AML-193 (cell line): ENCODE results near the gene NUP42.
A peak's percentile ranks its signal among the peaks of the same experiment; 100 is the strongest.
"Not testable (repeated sequence)": the region's sequence is repeated elsewhere in the genome, so short reads cannot be mapped to it uniquely, and the experiment has no call there.

Experiments used
- DNase-seq, 2 experiments: peaks; one replicate each; lab custom pipeline; 2025; lab: John Stamatoyannopoulos, UW

The NUP42 gene

DNA sequence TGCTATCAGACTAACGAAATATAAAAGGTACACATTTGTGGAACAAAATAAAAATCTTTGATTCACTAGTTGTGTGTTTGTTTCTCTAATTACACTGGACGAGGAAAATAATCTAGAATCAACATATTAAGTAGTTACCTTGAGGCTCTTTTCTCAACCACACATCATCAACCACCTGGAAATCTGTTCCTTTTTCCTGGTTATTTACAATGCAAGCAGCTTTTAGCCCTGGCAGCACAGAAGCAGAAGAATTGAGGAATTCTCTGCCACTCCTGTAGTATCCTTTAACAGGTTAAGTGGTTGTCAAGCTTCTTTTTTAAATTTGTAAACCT, 23.7 kb downstream of the NUP42 start:
- DNase-seq, result no peak

DNA sequence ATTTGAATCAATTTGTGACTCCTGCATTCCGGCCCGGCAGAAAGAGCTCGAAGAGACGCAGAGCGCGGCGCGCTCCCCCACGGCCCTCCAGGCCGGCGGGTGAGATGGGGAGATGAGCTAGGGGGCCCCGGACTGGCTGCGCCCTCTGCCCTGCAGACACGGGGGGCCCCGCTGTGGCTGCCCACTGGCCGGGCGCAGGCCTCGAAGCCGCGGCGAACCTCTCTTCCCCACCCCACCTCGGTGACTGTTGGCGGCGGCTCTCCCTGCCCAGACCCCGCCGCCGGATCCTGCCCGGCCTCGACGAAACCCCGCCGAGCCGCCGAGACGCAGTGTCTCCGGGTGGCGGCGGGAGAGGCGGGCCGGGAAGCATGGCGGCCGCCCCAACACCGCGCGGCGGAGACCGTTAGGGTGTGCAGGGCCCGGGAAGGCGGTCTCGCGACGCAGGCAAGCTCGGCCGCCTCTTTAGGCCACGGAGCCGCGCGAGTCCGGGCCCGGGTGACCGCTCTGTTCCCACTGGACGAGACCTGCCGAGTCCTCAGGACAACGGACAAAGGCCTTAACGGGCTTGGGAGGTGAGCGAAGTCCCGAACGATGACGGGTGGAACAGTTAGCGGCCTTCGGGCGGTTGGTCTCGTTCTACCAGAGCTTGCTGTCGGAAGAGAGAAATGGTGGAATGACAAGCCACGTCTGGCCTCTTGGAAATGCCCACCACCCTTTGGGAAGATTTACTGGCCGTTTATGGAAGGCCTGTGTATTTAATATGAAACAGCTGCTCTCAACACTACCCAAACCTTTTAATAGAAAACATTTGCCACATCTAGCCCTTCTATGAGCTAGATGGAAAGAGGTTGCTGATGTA, 24.3 kb downstream of the NUP42 start:
- no peak for DNase-seq

DNA sequence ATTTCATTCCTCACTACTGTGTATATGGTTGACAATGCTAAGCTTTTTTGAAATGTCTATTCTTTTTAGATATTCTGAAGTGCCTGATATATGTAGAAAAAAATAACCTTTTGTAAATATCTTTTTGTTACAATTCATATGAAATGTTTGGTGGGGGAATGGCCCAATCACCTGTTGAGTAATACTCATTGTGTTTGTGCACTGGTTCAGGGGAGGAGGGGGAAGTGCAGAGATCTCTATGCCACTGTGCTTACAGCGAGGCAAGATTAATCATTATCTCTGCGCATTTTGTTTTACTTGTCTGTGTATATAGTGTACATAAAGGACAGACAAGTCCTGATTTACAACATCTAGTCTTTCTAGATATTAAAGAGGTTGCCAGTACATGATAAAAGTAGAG, 25.2 kb downstream of the NUP42 start:
- peak in 1 of 2 experiments; percentile 9 for DNase-seq

DNA sequence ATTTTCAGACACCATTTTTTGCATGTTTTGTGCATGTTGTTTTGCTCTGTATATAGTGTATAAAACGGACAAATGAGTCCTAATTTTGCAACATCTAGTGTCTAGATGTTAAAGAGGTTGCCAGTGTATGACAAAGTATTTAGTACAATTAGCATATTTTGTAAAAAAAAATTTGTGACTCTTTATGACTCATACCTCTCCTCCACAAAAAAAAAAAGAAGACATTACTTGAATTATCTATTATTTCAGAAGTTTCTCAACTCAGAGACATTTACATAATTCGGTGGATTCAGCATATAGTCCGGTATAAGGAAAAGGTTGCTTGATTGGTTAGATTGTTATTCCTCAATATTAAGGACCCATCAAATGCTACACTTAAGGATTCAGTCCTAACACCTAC, 26.0 kb downstream of the NUP42 start:
- DNase-seq, result no peak

DNA sequence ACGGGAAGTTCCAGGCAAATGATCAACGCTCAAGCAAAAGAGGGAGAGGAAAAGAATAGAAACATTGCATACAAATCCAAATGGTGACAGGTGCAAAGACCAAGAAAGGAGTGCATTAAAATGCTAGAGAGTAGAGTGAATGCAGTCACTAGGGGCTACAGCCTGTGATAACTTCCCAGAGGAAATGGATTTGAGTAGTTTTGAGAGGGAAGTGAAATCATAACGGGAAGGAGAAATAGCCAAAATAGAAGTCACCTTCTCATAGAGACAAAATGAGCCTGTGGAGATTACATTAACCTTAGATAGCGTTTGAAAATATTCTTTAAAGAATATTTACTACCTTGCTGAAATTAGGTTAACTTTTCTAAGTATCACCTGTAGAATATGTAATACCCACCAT, 26.5 kb downstream of the NUP42 start:
- no peak for DNase-seq

DNA sequence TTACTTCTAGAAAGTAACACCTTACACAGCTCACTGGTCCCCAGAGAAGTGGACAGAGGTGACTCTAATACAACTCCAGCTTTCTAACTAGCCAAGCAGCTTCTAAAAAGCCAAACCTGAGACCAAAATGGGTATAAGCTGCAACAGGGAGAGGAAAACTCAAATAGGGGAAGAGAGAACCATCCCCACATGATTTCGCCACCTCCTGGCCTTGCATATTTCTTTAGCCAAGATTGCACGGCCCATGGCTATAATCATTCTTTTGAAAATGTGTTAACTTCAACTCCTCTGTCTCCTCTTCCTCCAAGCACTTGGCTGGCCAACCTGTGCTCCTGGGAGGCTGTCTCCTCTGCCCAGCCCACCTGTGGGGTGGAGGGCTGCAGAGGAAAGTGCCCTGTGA, 28.7 kb downstream of the NUP42 start:
- DNase-seq, result peak; percentile 56 to 57

DNA sequence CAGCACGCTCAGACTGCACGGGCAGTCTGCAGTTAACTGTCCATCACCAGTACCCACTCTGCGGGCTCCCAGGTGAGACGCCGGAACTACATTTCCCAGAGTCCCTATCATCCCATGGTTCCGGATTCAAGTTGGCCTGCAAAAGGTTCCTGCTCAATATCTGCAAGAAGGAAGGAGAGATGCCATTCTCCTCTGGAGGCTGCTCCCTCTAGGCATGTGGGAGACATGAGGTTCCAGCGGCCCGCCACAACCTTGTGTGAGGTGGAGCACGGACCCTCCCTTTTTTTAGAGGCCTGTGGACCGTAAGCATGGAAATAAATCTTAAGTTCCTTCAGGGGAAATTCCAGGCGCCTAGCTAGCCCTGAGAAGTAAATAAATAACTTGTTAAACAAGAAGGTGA, 29.7 kb downstream of the NUP42 start:
- DNase-seq, result no peak

DNA sequence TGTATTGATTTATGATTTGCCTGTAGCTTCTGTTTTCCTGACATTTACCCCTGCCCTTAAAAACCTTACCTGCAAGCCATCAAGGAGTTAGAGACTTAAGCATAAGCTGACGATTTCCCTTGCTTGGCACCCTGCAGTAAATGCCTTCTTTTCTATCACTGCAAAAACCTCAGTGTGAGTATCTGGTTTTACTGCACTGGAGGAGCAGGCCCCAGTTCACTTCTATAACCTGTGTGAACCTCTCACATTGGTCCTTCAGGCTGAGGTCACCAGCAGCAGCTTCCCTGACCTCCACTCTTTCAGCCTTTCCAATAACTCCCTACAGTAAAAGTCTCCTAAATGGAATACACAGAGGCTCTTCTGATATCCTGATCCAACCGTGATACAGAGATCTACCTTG, 30.5 kb downstream of the NUP42 start:
- DNase-seq, result no peak

DNA sequence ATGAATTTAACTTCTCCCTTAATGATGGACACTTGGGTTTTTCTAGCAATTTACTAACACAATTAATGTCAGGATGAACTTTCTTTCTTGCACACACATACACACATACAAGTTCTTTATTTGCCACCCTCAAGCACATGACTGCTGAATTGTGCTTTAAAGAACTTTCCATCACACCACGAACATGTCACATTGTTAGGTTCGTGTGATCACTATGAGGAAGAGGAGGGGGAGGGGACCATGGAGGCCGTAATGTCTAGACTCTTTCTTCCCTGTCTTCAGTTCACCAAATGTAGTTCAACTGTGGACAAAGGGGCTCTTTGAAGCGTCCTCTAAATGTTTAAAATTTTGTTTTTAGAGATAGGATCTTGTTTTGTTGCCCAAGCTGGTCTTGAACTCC, 31.0 kb downstream of the NUP42 start:
- no peak for DNase-seq

DNA sequence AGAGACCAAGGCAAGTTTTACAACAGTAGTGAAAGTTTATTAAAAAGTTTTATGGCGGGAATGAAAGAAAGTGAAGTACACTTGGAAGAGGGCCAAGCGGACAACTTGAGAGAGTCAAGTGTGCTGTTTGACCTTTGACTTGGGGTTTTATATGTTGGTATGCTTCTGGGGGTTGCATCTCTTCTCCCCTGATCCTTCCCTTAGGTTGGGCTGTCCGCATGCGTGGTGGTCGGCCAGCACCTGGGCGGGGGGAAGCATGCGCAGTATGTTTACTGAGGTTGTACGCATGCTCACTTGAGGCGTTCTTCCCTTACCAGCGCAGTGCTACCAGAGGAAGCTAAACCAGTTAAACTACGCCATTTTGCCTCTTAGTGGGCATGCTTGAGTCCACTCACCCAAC, 31.9 kb downstream of the NUP42 start:
- no peak for DNase-seq

DNA sequence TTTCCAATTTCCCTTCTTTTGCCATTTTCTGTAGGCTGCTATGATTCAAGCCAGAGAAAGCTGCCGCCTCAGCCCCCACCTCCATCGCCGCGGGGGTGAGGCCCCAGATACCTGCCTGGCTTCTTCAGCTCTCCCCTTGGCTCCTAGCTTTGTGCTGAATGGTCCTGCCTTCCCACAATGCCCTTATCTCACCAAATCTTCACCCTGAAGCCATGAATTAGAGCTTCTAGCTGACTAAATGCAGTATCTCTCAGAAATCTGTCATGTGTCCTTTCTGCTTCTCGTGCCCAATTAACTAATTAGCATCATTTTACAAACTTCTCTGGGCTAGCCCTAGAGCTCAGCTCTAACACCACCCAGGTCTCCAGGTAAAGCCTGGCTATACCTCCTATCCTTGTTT, 32.6 kb downstream of the NUP42 start:
- no peak for DNase-seq

DNA sequence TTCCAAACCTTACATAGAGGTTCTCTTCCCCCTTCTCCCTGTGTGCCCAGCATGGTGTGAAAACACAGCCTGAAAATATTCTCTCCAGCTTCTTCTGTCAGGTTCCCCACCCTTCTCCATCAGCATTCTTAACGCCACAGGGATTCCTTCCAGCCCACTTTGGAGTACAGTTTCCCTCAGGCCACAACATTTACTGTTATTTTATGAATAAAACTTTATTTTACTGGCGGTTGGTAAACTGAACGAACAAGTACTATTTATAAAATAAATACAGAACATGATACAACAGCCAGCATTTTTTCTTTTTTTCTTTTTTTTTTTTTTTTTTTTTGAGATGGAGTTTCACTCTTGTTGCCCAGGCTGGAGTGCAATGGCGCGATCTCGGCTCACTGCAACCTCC, 33.1 kb downstream of the NUP42 start:
- DNase-seq, result no peak

DNA sequence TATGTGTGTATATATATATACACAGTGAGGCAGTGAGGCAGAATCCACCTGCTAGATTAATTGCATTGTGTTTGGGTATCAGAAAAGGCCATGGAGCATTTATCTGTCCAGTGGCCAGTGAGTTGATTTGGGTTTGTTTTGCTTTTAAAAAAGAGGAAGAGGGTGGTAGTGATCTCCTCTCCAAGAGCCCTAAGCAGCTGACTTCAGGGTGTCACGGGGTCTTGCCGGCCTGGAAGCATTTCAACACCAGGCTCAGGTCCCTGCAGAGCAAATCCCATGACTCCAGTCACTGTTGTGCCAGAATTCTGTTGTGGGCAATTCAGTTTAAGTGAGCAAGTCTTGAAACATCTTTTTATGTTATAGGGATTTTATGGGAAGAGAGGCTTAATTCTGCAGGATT, 34.2 kb downstream of the NUP42 start:
- no peak for DNase-seq

DNA sequence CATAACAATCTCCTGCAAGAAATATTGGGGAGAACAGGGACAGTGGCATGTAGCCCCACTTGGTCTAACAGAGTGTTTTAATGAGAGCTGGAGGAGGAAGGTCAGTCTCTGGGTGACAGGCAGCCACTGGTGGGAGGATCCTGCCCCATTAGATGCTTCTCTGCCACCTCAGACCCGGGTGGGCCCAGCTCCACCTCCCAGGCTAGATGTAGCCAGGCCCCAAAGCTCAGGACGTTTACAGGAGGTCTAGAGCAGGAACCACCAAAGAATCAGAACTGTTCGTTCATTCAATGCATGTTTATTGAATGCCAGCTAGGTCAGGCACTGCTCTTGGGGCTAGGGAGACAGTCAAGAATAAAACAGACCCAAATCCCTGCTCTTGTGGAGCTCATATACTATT, 36.3 kb downstream of the NUP42 start:
- no peak for DNase-seq

DNA sequence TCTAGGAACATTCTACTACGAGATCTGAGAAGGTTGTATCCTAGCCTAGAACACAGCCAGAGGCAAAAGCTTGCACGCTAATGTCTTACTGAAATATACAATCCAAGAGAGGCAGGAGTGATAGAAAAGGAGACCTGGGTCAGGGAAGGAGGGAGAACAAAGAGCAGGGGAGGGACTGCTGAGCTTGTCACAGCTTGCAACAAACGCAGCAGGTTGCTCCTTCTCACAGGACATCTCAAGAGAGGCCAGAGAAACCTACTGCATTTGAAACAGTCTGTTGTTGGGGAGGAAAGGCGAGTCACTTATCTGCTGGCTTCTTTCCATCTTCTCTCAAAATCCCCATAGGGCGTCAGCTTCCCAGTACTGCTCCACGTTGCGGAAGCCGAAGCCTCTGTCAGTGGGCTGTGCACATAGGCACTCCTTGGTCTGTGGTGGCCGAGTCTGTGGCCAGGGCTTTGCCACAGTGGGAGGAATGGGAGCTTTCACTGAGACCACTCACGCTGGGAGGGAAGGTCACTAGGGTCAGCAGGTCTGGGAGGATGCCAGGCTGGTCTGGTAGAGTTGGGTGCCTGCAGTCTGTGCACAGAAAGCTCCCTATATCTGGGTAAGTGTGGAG, 39.0 kb downstream of the NUP42 start:
- DNase-seq, result no peak

DNA sequence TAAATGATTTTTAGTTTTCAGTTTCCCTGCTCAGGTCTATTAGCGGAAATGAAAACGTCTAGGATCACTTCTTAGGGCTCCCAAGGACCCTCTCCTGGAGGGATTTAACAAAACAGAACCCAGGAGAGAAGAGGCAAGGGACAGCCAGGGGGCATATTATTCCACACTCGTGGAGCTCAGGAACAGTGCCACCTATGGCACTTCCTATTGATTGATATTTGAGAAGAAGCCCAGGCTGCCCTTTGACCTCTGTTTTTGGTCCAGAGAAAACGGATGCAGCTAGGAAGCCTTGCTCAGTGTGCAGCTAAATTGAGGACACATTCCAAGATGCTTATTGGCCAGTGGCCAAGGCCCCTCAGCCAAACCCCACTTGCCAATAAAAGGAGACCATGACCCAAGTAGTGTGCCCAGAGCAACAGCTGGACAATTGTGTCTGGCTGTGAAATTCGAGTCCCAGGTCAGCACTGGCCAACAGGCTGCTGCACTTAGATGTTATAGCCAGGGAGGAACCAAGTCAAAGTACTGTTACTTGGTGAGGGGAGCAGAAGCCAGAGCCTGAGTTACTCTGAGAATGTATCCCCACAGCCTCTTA, 40.7 kb downstream of the NUP42 start:
- DNase-seq, result no peak

DNA sequence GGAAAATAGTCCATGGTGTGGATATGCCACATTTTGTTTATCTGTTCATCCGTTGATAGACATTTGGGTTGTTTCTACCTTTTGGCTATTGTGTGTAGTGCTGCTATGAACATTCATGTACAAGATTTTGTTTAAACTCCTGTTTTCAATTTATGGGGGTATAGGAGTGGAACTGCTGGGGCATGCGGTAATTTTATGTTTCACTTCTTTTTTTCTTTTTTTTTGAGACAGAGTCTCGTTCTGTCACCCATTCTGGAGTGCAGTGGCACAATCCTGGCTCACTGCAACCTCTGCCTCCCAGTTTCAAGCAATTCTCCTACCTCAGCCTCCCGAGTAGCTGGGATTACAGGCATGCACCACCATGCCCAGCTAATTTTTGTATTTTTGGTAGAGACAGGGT, 42.5 kb downstream of the NUP42 start:
- DNase-seq, result not testable (repeated sequence)

DNA sequence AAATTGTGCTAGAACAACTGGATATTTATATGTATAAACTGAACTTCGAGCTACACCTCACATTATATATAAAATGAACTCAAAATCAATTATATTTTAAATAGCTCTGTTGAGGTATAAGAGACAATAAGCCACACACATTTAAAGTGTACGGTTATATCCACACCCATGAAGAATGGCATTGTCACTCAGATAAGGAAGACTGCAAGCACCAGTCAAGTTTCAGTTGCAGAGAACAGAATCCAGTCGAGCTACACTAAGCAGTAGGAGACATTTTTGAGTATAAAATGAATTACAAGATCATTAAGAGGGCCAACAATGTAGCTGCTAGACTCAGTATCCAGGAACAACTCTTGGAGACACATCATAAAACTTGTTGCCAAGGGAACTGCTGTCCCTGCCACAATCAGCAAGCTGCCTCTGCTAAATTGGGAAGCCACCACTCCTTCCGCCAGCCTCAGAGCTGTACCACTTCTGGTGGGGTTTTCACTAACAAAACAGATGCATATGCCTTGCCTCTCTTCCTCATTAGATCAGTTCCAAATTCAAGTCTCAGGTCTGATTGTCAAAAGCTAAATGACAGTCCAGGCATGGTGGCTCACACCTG, 45.1 kb downstream of the NUP42 start:
- DNase-seq, result no peak

DNA sequence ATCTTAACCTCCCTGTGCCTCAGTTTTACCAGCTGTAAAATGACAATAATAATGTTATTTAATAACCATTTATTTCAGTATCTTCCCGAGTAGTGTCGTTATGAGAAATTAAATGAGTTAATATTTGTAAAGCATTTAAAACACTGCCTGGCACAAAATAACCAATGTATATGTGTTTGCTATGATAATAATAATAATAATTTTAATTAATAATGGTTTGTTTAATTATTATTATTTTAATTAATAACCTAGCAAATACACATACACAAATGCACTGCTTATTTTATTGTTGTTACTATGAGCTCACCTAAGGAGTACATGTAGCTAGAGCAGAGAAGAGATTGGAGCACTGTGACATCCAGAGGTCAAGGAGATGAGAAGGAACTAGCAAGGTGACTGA, 46.6 kb downstream of the NUP42 start:
- DNase-seq, result no peak

DNA sequence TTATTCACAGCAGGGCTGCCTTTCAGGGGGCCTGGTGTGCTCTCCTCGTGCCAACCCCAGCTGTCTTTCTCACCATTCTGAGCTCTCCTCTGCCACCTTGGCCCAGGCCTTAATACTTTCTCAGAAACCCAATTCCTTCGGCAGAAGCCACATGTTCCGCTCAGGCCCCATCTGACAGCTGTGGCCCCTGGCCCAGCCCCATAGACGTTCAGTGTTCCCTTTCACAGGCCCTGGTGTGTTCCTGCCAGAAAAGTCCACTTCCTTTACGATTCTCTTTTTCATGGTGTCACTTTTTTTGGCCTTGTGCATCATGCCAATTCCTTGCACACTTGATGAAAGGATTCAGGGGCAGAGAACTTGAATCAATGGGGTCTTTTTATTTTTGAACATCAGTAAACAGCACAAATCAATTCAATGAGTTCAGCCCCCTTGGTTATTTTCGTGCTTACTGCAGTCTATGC, 48.8 kb downstream of the NUP42 start:
- no peak for DNase-seq

DNA sequence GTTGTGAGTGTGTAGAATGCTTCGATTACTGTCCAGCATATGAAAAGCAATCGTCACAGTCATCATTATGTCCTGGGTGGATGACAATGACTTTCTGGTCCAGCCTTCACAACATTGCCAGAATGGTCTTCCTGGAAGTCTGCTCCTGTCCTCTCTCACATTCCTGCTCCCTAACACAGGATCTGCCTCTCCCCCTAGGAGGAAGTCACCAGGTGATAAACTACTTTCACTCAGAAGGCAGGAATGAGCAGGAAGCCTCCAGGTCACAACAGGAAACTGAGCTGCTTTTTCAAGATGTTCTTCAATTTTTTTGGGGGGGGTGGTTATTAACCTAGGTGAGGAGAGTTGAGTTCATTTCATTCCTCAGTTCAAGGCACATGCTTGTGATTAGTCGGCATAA, 51.1 kb downstream of the NUP42 start:
- no peak for DNase-seq

DNA sequence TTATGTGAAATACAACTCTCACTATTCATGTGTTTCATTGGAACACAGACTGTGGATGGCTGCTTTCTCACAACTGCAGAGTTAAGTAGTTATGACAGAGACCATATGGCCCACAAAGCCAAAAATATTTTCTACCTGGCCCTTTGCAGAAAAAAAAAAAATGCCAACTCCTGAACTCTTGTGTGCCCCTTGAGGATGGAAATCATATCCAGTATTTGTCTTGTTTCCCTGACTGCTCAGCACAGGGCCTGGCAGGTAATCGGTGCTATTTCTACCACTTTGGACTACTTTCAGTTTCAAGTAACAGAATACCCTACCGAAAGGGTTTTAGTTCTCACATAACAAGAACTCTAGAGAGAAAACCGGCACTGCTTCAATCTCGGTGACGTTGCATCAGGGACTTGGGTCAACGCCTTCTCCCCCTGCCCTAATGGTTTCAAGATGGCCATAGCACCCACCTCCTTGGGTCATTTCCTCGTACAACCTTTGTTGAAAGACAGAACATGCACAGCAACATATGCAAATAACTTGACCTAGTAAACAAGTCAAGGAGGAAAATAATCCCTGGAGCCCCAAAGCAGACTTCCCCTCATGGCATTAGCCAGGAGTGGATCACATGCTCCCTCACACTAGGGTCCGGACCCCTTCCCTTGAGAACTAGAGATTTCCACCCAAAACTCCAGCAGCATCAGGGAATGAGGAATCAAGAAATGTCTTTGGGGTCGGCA, 52.9 kb downstream of the NUP42 start:
- no peak for DNase-seq
